ENCODE results near the gene PRPF19.

GRCh38 chr11:60946601-60947264 lies 40.3 kb upstream of the PRPF19 start:
- TF ChIP-seq CTCF (IDR thresholded peaks at IDR 0.05) (no peak), POLR2A (IDR thresholded peaks at IDR 0.05) (no peak), POLR2AphosphoS5 (IDR thresholded peaks at IDR 0.05) (no peak)
